ENCODE data around the gene LIMK2.
A peak's percentile ranks its signal among the peaks of the same experiment; 100 is the strongest.
"Not testable (repeated sequence)": the region's sequence is repeated elsewhere in the genome, so short reads cannot be mapped to it uniquely, and the experiment has no call there.

Gene LIMK2

DNA sequence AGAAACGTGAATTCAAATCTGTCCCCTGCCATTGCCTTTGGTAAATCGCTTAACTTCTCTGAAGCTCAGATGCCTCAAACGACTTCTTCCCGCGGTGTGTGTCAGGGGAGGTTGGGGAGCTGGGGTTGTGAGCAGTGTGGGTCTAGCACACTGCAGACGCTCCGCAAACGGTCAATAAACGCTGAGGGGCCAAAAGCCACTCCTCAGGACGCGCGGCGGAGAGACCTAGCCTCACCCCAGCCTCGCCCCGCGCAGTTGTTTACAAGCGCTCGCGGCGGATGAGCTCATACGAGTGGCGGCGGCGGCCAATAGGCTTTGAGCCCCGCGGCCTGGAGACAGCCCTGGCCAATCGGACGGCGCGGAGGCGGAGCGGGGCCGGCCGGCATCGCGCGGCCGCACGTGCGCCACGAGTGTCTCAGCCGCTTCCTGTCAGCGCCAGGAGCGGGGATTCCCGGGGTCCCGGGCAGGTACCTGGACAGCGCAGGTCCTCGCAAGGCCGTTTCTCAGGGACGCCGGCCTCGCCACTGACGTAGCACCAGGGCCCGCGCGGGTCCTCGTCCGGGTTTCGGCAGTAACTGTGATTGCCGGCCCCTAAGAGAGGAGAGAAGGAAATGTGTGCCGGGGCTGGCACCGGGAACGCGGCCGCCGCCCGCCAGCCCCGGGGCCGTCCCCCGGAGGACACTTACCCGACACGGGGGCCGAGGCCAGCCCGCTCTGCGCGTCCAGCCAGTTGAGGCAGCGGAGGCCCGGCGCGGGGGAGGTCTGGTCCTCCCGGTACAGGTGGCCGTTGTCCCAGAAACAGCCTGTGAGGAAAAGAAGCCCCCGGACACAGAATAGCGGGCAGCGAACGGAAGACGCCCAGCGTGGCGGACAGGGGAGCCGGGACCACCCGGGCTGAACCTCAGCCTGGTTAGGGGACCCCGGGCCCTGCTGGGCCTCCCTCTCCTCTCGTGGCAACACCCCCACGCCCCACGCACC lies 78.7 kb downstream of the LIMK2 start:
- DNase-seq (ENCODE audit: low read depth): peak; percentile 40

DNA sequence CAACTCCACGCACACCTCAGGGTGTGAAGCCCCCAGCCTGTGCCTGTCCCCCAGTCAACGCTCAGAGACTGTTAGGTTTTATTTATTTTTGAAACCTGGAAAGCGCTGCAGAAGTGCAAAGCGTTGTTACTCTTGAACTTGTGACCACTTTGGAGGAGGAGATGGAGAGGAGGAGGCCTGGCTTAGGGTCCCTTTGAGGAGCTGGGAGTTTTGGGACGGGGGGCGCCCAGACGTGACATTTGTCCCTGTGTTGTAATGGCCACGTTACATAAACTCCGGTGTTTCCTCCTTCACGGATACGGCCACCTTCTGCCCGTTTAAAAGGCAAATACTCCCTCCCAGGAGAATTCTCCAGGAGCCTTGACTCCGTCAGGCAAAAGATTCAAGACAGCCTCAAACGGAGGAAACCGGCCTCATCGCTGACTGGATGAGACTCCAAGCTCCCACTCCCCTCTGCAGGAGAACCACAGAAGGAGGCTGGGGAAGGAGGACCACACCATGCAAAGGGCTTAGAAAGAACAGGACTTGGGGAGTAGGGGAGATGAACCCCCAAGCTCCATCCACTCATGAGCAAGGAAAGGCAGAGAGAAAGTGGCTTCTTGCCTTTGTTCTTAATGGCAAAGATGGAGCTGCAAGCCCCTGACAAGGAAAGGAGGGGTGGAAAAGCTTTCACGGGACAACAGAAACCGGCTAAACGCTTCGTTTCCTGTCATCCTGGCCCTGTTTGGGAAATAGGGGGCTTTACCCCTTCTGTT lies 79.6 kb downstream of the LIMK2 start:
- DNase-seq (ENCODE audit: low read depth): no peak

DNA sequence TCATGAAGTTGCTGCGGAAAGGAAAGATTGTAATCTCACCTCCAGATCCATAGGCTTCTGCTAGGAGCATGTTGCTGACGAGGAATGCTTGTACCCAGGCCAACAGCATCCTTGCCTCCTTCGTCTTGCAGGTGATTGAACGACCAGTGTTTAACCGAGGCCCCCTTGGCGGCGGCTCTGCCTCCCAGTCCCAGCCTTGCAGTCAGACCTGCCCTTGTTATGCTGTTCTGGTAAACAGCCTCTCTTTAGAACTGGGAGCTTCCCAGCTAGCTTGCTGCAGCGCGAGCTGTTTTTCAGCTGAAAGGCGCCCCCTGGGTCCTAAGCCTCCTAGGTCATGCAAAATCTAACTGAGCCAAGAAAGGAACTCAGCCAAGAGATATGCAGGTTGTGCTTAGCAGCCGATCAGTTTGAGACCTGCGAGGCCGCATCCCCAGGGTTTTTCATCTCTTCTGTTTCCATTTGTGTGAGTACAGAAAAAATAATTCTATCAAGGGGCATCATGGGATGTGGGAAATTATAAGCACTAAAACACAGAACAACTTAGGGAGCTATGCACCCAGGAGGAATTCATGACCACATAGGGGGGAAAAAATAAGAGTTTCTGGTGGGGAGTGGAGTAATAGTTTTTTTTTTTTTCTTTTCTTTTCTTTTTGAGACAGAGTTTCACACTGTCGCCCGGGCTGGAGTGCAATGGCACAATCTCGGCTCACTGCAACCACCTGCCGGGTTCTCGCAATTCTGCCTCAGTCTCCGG lies 80.3 kb downstream of the LIMK2 start, which contains the start of gene PIK3IP1:
TSS of gene PIK3IP1 (minus strand) at position 253 of the 754 bp plus-strand sequence. CDS start at position 109, 144 bp downstream.
- DNase-seq (ENCODE audit: low read depth): peak; percentile 46

DNA sequence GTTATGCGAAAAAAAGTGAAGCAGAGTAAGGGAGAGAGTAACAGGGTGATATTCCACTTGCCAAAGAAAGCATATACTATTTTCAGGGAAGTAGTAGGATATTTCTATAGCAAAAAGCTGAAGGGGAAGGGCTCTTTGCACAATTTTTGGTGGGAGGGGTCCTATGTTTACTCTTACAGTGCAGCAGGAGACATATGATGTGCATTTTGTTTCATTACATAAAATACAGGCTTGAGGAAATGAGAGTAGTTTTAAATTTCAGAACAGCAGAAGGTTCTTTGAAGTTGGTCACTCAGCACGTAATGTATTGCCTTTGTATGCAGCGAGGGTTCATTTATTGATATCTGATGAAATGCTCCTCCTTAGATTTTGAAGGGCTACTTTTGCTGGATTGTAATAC lies 83.3 kb downstream of the LIMK2 start:
- DNase-seq (ENCODE audit: low read depth): no peak

DNA sequence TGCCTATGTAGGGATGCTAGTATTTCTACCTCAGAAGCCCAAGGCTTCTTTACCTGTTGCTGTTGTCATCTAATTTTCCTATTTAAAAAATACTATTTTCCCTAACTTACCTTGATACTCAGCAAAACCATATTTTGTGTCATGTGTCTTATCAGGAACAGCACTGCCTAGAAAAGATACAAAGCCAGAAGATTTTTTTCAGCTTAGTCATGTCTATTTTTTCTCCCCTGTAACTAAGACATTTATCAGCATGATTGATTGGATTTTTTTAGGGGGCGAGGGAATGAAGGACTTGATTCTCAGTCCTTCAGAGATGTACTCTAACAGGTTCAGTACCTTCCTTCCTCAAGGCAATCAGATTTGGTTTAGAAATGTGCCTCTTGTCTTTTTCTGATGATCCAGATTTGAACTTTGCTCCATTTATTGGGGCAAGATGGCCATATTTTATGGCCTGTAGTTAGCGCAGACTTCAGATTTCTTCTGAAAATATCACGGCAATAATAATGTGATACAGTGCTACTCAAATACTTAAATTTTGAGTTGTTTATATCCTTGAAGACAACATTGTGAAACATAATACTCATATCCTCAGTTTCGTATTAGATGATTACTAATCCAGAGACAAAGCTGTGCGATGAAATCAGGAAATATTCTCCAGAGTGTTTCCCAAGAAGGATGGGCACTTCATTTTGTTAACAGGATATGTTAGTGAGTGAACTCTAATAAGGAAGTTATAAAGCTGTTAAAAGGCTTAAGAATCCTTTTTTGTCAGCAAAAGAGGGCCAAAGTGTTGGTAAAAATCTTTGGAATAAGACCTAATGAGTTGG lies 83.9 kb downstream of the LIMK2 start:
- peak; percentile 47 for DNase-seq (ENCODE audit: low read depth)

DNA sequence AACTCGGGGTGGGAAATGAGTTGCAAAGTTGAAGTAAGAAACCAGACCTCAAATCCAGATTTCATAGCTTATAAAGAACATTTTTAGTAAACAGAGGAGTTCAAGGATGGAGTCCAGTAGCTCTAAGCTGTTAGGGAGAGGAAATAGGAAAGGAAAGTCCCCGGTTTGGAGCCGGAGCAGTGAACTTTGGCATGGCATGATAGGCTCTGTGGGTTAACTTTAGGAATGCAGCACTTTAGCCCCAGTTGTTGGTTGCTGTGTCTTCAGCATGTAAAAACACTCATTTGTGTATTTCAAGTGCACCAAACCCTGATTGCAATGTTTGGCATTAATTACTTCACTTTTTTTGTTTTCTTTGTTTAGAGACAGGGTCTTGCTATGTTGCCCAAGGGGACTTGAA lies 88.8 kb downstream of the LIMK2 start:
- DNase-seq (ENCODE audit: low read depth): no peak

DNA sequence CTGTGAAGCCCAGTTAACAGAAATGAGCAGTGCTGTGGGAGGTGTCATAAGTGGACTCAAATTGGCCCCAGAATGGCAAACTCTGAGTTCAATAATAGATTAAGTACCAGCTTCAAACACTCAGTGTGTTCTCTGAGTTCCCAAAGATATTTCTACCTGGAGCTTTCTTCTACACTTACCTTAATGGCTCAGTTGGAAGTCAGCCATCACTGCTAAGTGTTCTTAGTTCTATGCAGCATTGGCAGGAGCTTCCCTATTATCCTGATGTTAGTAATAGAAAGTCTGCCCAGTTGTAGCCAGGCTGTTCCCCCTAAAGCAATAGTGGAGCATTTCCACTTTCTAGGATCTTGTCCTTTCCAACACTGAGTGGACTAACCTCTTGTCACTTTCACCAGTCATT lies 89.9 kb downstream of the LIMK2 start:
- DNase-seq (ENCODE audit: low read depth): no peak

DNA sequence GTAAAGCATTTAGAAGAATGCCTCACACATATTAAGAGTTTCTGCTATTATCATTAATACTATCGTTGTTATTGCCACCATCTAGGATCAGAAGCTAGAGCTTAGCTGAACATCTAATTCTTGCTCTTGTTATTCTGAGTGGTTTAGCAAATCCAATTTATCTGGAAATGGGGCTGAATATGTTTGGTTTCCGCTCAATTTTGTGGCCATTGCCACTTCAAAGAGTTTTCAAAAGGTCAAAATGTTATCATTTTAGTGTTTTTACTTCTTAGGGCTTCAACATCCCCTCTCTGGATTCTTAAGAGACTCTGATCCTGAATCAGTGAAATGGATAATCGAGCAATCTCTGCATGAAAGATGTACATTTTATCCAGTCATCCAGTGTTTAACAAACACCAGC lies 90.4 kb downstream of the LIMK2 start:
- no peak for DNase-seq (ENCODE audit: low read depth)

DNA sequence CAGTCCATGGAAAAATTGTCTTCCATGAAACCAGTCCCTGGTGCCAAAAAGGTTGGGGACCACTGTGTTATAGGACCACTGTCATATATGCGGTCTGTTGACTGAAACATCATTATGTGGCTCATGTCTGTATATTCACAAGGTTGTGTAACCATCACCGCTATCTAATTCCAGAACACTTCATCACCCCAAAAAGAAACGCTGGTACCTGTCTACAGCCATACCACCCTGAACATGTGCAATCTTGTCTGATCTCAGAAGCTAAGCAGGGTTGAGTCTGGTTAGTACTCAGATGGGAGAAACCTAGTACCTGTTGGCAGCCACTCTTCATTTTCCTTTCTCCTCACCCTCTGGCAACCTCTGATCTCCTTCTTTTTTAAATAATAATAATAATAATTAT lies 93.1 kb downstream of the LIMK2 start:
- DNase-seq (ENCODE audit: low read depth): no peak

DNA sequence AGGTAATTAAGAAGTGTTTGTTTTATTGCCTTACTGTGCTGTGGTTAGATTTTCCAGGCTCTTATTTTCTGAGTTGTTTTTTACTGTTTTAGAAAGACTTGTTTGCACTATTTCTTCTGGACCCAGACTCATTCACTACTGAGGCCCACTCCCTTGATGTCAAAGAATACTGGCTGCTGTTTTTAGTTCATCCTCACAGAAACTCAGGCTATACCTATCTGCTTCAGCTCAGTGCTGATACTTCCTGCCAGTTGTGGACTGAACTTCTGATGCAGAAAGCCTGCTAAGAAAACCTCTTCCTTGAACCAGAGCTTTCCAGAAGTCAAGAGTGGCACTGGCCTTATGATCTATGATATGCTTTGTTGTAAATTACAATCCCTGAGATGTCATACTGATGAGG lies 96.1 kb downstream of the LIMK2 start:
- no peak for DNase-seq (ENCODE audit: low read depth)

DNA sequence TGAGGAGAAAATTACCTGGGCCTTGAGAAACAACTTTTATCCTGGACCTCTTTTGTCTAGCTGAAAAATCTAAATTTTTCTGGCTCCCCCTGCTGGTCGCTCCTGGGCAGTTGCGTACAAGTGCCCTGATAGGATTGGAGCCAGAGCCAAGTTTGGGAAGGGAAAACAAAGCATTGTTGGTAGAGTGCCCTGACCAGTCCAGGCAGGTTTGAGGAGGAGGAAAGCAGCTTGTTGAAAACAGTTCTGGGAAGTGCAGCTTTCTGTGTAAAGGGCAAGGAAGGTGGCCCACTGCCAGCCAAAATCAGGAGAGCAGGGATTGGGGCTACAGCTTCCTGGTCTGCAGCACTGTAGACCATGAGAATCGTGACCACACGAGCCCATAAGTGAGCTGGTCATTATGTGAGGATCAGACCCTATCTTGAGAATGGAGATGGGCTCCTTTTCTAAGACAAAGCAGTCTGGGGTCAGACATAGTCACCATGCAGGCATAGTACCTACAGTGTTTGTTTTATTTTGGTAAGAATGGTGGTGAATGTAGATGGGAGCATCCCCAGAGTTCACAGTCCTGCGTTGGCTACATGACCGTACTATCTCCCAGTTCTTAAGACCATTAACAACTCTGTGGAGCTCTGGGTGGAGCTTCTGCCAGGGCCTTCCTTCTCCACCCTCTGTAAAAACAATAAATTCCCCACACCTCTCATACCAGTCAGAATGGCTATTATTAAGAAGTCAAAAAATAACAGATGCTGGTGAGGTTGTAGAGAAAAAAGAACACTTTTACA lies 101.5 kb downstream of the LIMK2 start:
- no peak for DNase-seq (ENCODE audit: low read depth)

DNA sequence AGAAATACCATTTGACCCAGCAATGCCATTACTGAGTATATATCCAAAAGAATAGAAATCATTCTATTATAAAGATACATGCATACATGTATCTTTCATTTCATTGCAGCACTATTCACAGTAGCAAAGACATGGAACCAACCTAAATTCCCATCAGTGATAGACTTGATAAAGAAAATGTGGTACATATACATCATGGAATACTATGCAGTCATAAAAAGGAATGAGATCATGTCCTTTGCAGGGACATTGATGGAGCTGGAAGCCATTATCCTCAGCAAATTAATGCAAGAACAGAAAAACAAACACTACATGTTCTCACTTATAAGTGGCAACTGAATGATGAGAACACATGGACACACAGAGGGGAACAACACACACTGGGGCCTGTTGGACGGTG lies 102.1 kb downstream of the LIMK2 start:
- not testable (repeated sequence) for DNase-seq (ENCODE audit: low read depth)

DNA sequence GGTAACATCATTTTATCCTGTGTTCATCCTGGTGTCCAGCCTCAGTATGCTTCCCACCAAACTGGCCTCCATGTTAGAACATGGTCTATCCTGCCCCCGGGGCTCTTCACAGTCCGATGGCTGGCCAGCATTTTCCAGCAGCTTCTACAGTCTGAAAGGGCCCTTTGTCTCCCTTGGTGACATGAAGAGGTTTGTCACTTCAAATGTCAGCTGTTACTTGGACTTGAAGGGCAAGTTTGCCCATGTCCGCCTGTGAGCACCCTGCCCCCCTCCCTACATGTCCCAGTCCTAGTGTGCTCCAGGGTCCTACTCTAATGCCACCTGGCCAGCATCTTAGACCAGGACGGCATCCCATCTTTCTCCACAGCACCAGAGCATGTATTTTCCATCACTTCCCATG lies 109.3 kb downstream of the LIMK2 start:
- DNase-seq (ENCODE audit: low read depth): no peak

DNA sequence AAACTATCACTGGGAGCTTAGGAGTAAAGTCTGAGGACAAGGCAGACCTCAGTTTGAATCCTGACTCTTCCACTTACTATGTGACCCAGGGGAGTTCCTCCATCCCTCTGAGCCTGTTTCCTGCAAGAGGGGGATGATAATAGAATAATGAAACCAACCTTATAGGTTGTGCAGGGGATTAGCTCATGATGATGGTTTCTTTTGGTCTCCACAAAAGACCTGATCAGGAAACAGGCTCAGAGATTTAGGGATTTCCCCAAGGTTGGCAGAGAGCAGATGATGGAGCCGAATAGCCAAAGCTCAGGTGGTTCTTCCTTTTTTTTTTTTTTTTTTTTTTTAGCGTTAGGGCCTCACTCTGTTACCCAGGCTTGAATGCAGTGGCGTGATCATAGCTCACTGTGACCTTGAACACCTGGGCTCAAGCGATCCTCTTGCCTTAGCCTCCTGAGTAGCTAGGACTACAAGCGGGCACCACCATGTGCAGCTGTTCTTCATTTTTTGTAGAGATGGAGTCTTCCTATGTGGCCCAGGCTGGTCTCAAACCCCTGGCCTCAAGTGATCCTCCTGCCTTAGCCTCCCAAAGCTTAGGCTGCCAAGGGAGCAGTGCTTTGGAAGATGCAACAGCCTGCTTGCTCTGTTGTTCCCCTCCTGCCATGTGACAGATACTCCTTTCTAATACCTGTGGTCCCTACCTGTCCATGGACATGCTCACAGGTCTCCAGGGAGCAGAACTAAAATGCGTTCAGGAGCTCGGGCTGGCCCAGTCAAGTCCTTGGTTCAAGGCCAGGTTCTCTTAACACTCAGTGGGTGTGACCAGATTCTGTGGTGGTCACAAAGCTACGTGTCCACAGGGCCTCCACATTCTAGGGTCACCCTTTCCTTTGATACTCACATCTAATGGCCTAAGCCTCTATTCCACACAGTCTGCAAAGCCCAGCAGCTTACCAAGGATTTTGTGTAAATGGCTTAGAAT lies 111.8 kb downstream of the LIMK2 start:
- no peak for DNase-seq (ENCODE audit: low read depth)

DNA sequence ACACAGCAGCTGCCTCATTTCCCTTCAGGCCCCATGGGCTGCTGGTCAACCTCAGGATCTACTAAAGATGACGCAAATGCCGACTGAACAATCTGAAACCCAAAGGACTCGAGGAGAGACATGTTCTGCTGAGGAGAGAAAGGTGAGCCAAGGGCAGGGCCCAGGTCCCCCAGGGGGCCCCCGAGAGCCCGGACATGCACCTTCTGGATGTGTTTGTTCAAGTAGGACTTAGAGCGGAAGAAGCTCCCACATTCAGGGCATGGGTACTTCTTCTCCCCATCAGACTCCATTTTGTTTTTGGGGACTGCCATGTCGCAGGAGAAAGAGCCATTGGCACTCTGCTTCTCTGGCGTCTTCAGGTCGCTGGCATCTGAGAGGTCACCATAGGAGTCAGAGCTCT lies 114.8 kb downstream of the LIMK2 start:
- no peak for DNase-seq (ENCODE audit: low read depth)

DNA sequence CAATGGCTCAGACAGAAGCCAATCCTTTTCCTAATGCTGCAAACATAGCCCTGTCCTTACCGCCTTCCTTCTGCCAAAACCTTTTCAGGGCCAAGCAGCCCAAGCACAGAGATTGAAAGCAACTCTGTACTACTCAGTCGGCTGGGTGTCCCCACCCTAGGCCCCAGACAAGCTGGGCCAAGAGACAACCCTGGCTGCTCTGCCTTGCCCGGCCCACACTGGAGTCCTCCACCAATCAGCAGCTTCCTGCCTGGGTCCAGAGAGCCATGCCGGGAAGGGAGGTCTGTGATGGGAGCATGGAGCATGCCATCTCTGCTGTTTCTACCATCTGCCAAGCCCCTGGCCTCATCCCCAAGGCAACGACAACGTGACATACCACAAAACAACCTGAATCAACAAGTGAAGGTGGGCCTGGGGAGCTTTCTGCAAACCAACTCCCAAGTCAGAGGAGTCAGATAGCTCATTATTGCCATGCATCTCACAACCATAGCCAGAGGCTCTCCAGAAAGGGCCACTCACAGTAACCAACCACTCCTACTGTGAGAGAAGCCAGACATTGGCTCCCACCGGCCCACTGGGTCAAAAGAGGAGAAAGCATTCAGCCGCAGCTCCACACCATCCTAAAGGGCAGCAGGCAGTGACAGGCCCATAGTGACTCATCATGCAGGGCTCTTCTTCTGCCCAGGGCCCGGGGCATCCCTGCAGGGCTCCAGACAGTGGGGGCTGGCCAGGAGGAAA lies 115.9 kb downstream of the LIMK2 start:
- no peak for DNase-seq (ENCODE audit: low read depth)

DNA sequence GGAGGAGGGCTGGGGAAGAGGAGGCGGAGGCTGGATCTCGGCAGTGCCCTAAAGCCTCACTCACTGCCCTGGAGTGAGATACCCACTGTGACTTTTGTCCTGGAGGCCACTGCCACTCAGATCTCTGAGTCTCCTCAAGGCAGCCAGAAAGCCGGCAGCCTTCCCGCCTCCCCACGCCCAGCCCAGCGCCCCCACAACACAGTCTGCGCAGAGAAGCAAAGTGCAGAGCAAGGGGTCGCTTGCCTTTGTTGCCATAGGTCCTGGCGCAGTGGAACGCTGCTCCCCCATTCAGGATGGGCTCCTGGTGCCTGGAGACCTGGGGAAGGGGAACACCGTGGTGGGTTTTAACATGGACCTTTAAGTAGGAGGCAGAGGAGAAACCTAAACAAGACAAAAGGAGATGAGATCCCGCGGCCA lies 116.5 kb downstream of the LIMK2 start:
- no peak for DNase-seq (ENCODE audit: low read depth)

DNA sequence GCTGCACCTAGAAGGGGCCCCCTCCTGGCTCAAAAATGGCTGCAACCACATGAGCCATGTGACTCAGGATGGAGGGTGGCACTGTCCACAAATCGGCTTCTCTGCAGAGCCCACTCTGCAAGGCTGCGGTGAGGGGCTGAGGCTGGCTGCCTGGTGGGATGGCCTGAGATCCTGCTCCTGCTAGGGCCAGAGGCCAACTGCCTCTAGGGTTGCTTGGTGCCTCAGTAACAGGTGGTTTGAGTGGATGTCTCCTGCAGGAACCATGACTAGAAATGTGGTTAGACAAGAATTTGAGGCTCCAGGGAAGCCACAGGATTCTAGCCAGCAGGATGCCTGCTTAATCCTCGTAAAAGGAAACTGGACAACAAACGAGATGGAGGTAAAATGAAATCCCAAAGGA lies 116.9 kb downstream of the LIMK2 start:
- DNase-seq (ENCODE audit: low read depth): no peak
